Left colon (tissue), 2 donors: Measurements from ENCODE around the gene APOL5. TPM values are rescaled to one million over a fixed set of nuclear protein-coding genes. Genes with fewer than 3 reads are reported as not detected.
A peak's percentile ranks its signal among the peaks of the same experiment; 100 is the strongest.
"Not testable (repeated sequence)": the region's sequence is repeated elsewhere in the genome, so short reads cannot be mapped to it uniquely, and the experiment has no call there.

Source experiments
- ATAC-seq: fragments of 200-7000 bp; cut with Tn5 transposase; one replicate; pipeline ENCODE4 v1.9.1; 2020; ENCODE audit warnings: mild to moderate bottlenecking, moderate library complexity
- DNase-seq, 2 donors: peaks; one replicate each; pipeline ENCODE4 v3.0.0-alpha.2; 2020
- intact Hi-C, 2 donors: fragments of 100-400 bp; cut with DNase I in 1 of 2; cut with micrococcal nuclease in 1 of 2; formaldehyde crosslinking; loops; one replicate each; pipeline versions ENCODE4 v1.11.2 to v1.14.0; 2022; cut with DNase I, micrococcal nuclease
- total RNA-seq, 2 donors: library from RNA; stranded (reverse); fragmentation: NEBNext Ultra II Directional; extraction: Animal tissue kit (Norgen Biotek cat#: 25700); gene quantifications; one replicate each; pipeline ENCODE4 v1.2.1, GENCODE V29; 2021
- donor health status: DM: no; HTN: no; CAD: no.
- donor health status: DM: yes; HTN: yes; CAD: no.

APOL5 gene
- total RNA-seq, 2 donors from 2014 or later, result not detected

DNA sequence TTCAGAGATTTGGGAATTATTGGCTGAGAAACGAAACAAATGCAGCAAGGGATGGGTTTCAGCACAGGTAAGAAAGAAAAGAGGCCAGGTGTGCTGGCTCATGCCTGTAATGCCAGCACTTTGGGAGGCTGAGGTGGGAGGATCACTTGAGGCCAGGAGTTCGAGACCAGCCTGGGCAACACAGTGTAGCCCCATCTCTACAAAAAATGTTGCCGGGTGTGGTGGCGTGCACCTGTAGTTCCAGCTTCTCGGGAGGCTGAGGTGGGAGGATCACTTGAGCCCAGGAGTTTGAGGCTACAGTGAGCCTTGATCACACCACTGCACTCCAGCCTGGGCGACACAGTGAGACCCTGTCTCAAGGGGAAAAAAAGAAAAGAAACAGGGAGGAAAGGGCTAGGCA is 20.2 kb downstream of the APOL5 start:
- ATAC-seq, intact Hi-C loops, DNase-seq: not testable (repeated sequence)

DNA sequence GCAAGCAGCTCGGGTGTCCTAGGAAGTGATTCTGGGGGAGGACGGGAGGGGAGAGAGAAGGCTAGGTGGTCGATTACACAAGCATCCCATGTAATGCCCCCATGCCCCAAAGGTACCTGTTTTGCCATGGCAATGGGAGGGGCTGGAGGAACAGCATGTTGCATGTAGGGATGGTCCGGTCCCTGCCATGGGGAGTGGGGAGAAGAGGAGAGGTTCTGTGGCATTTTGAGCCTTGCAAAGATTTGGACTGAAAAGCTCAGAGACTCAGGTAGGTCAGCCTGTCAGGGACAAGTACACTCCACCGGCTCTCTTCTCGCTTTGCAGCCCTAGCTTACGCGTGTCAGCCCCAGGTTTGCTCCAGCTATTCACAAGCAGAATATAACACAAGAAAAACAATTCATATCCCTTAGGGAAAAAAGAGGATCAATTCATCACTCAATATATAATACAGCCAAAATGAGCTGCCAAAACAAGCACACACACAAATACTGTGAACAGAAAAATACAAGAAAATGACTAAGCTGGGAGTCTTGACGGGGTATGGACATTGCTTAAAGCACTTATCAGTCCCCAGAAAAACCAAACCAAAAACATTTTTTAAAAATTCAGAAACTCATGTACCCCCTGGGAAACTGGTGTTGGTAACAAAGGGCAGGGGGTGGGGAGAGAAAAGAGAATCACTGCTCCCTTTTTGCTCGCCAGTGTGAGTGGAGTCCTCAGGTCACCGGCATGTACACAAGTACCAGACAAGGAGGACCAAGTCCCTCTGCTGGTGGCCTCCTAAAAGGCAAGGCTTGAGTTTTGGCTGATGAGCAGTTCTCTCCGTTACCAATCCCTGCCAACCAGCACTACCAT is 21.6 kb downstream of the APOL5 start:
- DNase-seq (no peak), ATAC-seq (peak; percentile 34)
- intact Hi-C loops, result no loop called here

DNA sequence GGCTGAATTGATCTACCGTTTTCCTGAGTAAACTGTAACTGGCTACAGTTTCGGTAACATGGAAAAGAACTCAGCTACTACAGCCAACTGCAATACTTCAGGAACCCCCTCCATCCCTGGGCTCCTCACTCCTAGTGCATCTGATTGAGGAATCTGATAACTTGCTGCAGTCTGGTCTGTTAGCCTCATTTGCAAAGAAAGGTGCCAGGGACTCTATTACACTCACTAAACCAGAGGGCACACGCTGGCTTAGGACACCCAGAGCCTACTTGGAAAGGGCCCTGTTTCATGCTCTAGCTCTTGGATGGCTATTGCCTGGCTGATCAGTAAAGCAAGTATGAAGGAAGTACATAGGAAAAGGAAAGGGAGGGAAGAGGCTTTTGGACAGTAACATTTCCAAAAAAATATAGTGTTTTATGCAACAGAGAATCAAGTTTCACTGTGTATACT is 22.3 kb downstream of the APOL5 start:
- intact Hi-C loops, result no loop called here
- DNase-seq, result no peak
- ATAC-seq, result no peak

DNA sequence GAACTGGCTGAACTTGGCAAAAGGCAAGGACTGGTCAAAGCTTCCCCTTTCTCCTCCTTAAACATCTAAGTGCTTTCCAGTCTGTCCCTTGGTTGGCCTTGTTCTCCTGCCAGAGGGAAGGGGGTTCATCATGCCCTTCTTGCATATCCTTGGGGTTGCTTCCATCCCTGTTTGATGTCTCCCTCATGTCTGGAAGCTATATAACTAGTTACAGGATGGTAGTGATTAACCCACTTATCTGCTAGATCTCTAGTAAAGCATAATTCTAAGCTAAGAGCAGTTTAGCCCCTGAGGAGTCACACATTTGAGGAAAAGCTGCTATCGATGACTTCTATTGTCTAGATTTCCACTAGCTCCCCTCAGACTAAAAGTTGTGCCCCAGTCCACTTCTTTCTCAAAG is 22.9 kb downstream of the APOL5 start:
- ATAC-seq (no peak), DNase-seq (no peak)
- intact Hi-C loops, result no loop called here

DNA sequence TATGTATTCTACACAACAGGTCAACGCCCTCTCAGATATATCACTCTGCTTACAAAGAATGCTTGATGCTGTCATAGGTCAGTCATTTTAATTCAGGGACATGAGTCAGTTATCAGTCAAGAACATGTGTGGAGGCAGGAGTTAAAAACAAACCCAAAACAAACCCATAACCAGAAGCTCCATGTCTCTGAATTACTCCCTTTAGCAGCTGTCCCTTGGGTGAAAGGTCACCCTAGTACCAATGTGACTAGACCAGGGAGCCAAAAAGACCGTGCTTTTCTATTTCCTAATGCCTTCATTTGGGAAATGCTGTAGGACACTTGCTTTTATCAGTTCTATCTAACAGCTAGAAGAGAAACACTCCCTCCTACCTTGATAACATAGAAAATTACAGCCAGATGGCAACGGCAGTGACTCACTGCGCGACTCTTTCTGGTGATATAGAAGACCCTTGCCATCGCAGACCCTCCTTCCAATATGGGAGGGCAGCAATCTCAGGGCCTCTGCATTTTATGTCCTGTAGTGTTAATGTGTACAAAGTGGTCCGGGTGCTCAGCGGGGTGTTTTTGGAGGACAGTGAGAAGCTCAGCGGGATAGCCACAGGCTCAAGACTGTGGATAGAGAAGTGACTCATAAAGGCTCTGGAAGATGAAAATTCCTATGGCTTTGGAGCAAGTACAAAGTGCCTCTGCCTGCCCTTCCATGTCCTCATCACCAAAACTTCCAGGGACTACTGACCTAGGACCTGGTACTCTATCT is 24.8 kb downstream of the APOL5 start:
- DNase-seq, result no peak
- intact Hi-C loops, result no loop called here
- ATAC-seq, result no peak

DNA sequence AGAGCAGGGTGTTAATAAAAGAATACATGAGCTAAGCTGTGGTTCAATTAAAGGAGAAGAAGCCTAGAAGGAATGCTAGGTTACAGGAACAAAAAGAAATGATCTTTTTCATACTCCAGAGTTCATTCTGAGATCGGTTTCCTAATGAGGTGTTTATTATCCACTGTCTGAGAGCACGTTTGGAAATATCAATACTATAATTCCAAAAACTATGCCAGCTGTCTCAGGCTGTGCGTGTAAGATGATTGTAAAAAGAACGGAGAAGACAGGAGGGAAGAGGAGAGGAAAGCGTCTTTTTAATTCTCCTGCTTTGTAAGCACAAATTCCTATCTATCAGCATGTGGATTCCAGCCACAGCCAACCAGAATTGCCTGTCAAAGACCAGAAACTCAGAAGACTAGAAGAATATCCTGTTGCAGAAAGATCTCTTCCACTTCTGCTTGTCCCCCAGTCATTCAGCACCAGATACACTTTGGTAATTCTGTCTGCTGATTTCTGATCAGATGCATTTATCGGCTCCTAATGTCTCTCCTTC is 25.7 kb downstream of the APOL5 start:
- ATAC-seq, result no peak
- intact Hi-C loops, result no loop called here

DNA sequence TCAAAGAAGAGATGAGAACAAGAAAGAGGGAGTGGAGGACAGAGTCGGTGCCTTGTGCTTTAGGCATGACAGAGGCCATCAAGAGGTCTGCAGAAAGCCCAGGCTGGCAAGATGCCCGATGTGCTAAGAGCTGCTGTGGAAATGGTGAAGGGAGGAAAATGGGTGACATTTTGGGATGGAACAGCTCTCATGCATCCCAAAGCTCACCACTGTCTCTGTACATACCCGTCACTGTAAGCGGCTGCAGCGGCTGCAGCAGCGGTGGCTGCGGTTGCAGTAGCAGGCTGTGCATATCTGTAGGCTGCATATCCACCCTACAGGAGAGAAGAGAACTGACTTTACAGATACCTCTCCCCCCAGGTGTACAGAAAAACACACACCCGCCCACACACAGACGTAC is 28.6 kb downstream of the APOL5 start:
- no peak for ATAC-seq

More for the DNA sequence above, 25.7 kb downstream of the APOL5 start:
- no peak for DNase-seq

DNA sequence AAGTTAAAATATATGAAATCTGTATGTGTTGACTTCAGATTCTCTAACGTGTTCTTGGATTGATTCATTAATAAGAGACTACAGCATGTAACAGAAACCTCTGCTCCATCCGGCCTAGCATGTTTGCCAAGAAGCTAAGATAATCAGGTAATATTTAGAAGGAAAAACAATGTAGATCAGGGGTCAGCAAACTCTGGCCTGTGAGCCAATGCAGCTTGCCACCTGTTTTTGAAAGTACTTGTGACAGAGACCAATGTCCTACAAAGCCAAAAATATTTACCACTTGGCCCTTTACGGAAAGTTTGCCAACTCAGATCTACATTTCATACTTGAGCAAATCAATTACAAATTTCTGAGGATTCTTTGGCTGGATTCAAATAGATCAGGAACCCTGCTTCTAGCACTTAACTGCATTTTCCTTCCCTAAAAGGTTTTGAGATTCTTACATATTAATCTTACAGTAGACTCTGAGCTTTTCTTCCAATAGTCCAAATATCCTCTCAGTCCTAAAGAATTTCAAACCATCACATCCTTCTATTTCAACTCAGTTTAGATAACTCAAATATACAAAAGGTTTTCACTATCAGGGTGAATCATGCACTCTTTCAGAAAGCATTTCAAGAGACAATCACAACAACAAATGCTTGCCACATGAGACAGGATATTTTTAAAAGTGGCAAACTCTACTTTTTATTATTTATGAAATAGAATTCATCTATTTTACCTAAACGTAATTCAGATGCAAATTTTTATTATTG is 29.5 kb downstream of the APOL5 start:
- no peak for DNase-seq
- no peak for ATAC-seq
- intact Hi-C loops, result no loop called here

More for the DNA sequence above, 28.6 kb downstream of the APOL5 start:
- intact Hi-C loops, result no loop called here
- no peak for DNase-seq

DNA sequence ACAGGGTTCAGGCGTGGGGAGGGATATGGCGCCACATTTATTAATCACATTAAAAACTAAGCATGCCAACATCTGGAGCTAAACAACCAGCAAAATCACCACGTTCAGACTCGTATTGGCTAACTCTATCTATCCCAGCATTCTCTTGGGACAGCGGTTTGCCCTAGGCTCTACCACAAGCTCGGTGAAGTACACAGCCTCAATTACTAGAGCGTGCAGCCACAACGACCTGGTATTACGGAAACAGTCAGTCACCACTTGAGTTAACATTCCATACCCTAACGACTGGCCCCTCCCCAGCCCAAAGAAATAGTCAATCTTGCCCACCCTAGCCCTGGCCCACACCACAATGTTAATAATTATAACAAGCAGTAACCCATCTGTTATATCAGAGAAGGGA is 32.1 kb downstream of the APOL5 start:
- intact Hi-C loops, result loop anchor here in 1 of 2 donors (10.0 kb wide), 1 partner anchor 175 kb away; no protein-coding TSS in a partner anchor
- no peak for ATAC-seq
- DNase-seq, result no peak

DNA sequence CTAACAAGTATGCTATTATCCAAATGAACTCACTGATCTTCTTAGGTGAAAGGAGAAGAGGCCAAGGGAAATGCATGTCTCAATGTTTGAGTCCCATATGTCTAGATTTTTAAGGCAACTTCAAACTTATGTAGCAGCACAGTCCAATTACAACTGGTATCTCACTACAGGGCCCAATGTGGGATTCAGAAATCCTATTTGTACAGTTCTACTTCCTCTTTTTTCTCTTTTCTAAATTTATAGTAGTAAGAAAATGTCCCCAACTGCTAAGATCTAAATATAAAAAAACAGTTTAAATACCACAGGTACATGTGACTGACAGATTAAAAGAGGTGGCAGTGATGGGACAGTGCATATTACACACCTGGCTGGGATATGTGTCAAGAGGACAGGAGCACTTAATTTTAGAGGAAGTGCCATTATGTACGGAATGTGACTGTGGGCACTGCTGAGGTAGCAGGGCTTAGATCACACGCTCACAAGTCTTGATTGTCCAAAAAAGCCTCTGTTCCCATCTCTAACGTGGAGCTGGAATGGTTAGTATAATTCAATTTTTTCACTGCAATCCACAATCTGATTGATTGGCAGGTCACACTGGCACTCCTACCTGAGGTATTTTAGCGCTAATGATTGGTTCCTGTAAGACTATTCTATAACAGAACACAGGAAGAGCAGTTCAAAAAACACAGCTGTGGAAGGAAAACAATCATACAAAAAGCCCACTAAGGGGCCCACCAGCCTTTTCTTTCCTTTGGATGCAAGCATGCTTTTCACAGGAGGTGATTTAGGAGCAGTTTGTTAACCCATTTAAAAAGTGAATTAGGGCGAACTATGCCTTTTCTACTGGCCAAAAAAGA is 34.6 kb downstream of the APOL5 start:
- no peak for DNase-seq
- ATAC-seq, result no peak
- intact Hi-C loops, result loop anchor here in 1 of 2 donors (10.0 kb wide), 1 partner anchor 173 kb away; no protein-coding TSS in a partner anchor

DNA sequence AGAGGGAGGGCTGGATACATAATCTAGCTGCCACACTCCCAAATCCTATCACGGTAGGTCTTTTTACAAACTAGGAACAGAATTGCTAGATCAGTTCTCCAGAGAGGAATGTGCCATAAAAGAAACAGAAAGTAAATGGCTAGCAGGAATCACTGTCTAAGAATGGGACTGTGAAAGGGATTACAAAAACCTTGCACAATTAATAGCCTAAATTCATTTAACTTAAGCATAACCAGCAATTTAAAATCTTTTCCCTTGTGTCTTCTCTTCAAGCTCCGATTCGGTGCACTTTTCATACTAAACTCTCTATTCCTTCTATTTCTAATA is 35.2 kb downstream of the APOL5 start:
- intact Hi-C loops, result loop anchor here in 1 of 2 donors (10.0 kb wide), 1 partner anchor 172 kb away; no protein-coding TSS in a partner anchor
- DNase-seq (no peak), ATAC-seq (no peak)

DNA sequence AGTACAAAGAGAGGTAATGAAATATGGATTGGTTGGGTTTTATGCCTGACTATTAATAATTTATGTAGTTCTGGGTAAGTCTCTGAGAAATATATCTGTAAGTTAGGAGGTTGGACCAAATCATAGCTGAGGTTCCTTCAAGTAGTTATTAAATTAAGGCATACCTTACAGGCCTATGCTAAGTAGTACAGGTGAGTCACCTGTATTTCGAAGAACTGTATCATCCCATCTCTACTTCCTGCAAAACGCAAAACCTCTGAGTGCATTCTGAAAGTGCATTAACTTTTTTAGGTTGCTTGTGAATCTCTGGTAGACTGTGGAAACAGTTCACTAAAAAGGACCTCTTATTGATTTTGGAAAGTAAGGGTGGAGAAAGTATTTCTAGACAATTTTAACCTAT is 37.1 kb downstream of the APOL5 start:
- no peak for DNase-seq
- no peak for ATAC-seq
- intact Hi-C loops, result loop anchor here in 1 of 2 donors (10.0 kb wide), 1 partner anchor 170 kb away; no protein-coding TSS in a partner anchor

DNA sequence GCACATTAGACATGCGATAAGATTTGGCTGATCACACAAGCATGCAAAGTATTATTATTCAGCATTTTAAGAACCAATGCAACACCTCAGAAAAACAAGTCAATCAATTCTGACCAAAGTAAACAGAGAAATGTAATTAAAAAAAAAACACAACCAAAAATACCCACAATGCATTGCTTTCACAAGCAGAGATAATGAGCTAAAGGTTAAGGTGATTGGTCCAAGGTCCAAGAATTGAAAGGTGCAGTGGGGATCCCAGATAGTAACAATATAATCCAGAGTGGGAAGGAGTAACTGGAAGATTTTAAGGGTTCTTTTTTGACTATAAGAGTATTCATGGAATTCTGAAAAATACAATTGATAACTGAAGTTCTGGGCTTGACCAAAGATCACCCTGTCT is 39.0 kb downstream of the APOL5 start:
- intact Hi-C loops, result loop anchor here in 1 of 2 donors (10.0 kb wide), 1 partner anchor 168 kb away; no protein-coding TSS in a partner anchor
- no peak for DNase-seq
- ATAC-seq, result no peak

DNA sequence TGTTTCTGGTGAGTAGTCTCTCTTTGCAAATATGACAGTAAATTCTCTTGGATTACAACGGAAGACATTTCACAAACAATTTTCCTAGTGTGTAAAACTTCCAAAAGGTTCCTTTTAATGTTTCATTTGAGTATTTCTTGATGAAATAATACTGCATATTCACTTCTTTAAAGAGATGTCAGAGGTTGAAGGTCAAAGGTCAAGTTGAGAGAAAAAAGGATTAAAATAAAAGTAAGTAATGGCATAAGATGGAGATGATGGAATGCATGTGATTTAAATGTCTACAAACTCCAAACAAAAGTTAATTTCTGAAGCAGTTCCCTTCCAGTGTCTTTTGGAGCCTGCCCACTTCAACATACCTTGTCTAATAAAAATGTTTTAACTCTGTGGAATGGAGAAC is 40.7 kb downstream of the APOL5 start:
- intact Hi-C loops, result loop anchor here in 1 of 2 donors (10.0 kb wide), 1 partner anchor 166 kb away; no protein-coding TSS in a partner anchor
- ATAC-seq (no peak), DNase-seq (no peak)

DNA sequence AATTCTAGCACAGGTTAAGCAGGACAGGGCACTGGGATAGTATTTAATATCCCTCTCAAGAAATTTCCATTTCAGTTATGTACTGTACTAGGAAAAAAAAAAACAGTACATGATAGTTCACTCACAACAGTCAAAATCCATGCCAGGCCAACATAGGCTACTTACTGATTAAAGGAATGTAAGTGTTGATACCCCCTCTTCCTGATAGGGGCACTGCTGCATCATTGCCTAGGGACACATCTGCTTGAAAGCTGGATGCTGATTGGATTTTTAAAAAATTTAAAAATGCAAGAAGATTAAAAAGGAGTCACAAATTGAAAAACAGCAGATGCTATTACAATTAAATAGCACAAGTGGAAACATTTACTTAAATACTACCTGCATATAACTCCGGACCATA is 43.4 kb downstream of the APOL5 start:
- DNase-seq (no peak), ATAC-seq (no peak)
- intact Hi-C loops, result no loop called here

DNA sequence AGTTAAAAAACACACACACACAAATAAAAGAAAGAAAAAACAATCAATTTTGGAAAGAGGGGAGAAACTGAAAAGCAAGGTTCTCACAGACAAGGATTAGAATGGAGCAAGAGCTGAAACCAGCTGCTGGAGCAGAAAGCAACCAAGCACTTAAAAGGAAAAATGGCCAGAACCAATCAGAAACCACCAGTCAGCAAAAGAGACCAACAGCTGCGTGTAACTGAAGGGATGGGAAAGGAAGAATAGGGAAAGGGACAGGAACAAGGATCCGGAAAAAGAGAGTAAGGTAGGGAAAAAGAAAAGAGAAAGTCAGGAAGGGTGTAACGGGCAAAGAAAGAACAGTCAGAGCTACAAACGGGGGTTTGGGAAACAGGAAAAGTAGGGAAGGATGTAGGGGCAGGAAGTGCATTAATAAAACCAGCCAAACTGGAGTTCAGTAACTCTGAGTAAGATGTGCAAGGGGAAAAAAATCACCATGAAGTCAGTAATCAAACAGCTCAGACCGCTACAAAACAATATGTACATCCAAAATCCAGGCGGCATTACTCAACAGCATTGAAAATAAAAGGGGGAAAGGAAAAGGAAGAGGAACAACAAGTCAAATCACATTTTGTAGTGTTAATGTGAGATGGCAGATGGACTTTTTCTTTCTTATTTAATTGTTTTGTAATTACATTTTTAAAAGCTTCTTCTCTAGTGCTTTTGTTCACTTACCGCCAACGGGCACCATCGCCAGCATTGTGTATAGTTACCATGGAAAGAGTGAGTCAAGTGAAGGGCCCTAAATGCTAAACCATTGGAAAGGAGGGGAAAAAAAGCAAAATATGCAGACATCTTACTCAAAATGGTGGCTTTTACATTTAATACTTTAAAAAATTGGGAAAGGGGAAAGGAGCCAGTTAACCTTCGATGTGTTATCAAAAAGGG is 49.2 kb downstream of the APOL5 start:
- no peak for DNase-seq
- intact Hi-C loops, result no loop called here
- ATAC-seq, result no peak

DNA sequence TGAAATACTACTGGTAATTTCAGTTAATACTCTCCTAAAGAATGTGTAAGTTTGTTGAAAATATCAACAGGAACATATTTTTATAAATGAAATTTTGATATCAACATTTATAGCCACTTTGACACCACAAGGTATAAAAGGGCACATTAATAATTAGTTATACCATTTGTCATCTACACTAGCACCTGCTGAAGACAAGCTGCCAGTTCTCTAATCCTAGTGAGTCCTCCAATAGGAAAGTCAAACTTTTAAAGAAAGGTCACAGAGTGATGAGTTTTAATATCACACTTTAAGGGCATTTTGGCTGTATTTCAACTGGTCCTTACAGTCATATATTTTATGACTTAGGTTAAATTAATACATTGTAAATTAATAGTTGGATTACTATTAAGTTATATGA is 52.3 kb downstream of the APOL5 start:
- no peak for ATAC-seq
- no peak for DNase-seq
- intact Hi-C loops, result no loop called here
